Central memory CD4-positive, alpha-beta T cell (primary cell): ENCODE measurements around the gene TMEM167B.

ENCODE experiments used
- DNase-seq: peaks from one replicate; pipeline ENCODE4 v3.0.0; 2022

TMEM167B gene

DNA sequence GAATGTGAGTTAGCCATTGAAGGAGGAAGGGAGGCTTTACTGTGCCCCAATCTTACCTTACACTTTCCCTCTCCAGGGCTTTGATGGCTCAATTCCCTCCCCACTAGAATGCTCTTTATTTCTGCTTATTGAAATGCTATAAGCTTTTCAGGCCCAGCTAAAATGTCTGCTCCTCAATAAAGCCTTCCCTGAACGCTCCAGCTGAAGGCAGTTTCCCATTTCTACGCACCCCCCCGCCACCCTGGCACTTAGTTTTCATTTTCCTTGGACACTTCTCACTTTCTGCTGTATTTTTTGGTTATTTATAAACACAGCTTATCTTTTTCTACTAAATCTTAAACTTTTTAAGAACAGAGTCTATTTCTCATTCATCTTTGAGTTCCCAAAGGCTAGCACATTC lies 7.1 kb upstream of the TMEM167B start:
- DNase-seq, result no peak

DNA sequence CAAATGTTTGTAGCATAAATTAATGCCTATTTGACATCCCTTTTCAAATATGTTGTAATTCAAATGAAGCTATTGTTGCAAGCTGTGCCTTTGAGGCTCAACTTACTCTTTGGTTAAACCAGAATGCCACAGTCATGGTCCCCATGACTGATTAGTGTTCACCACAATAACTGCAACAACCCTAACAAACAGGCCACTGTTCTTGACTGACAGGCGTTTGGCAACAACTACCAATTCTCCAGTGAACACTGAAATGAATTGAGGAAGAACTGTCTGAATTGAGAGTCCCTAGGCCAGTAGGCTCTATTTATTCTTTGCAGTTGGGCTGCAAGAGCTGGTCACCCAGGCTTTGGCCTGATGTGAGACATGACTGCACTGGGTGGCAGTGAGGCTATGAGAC lies 6.6 kb upstream of the TMEM167B start:
- DNase-seq, result no peak

DNA sequence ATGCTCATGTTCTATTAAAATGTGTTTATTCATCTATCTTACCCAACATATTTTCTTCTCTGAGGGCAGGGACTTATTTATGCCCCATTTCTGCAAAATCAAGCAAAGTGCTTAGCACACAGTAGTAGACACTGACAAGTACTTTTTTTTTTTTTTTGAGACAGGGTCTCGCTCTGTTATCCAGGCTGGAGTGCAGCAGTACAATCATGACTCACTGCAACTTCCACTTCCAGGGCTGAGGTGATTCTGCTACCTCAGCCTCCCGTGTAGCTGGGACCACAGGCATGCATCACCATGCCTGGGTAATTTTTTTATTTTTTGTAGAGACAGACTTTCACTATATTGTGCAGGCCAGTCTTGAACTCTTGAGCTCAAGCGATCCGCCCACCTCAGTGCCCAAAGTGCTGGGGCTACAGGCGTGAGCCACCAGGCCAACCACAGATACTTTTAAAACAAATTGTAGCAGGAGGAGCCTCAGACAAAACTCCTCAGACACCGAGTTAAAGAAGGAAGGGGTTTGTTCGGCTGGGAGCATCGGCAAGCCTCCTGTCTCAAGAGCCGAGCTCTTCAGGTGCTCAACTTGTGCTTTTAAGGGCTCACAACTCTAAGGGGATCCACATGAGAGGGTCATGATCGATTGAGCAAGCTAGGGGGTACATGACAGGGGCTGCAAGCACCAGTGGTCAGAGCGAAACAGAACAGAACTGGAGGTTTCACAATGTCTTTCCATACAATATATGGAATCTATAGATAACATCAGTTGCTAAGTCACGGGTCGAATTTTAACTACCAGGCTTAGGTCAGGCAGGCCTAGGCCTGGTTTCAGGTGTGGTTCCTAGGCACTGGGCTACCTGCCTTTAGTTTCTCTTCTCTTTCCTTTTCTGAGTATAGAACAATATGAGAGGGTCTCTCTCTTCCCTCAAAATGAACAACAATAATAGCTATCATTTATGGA lies 5.7 kb upstream of the TMEM167B start:
- no peak for DNase-seq

- no peak for DNase-seq
Measured at GRCh38 chr1:109089242-109090015, 1.1 kb upstream of the TMEM167B start.

- DNase-seq, result no peak
Measured at GRCh38 chr1:109091078-109091838, 694 bp downstream of the TMEM167B start.

DNA sequence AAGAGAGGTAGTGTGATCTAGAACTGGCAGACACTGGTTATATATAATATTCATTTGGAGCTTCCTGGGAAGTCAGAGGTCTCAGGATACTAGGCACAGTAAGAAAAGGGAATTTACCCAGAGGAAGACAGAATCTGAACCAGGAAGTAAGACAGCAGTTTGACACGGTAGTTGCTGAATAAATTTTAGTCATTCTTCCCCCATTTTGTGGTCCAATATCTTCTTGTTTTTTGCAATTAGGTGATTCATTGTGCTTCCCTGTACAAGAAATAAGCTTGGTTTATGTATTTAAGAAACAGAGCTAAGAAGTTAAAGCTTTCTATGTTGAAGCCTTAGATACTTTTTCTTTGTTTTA lies 1.3 kb downstream of the TMEM167B start:
- DNase-seq, result no peak

- no peak for DNase-seq
Measured at GRCh38 chr1:109094377-109094803, 3.8 kb downstream of the TMEM167B start.

DNA sequence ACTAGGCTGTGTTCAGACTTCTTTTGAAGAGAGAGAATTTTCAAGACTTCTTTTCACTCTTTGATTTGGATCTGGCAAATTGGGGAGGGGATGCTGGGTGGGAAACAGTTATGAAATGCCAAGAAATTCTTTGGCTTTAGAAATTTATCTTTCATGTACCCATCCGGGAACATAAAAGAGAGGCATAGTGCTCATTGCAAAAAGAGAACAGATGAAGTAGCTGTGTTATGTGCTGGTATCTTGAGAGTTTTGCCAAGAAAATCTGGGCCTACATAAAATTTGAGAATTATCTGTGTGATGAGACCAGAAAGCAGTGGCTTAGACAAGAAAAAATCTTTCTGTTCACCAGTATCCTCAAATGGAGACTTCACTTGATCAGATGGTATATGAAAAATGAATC lies 4.3 kb downstream of the TMEM167B start:
- no peak for DNase-seq

DNA sequence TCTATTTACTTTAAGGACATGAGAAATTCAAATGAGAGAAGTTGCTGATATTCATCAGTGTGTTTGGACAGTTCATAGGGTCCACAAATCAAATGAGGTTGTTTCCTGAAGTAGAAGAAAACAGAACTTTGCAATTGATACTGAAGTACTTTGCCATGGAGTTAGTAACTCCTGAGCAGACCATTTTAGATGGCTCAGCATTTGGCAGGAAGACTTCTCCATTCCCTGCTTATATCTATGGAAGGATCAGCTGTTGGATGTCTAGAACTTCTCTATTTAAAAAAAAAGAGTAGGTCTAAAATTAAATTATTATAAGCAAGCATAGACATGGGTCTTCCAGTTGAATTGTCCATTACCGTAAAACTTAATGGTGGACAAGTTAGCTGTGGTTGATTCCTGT lies 5.1 kb downstream of the TMEM167B start:
- no peak for DNase-seq

DNA sequence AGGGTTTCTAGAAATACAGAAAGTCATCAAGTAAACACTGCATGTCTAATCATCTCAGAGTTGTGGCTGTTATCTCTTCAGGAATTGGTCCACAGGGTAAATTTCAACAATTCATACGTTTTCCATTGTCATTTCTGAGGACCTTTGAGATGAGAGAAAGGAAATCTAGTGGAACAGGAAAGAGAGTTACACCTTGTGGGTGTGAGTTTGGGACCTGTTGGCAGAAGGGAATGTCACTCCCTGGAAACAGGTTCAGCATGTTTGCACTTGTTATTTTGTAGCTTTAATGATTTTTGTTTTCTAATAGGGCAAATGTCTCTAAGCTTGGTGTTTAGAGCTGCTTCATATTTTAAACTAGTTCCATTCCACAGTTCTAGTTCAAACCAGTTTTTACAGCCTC lies 5.6 kb downstream of the TMEM167B start:
- no peak for DNase-seq

DNA sequence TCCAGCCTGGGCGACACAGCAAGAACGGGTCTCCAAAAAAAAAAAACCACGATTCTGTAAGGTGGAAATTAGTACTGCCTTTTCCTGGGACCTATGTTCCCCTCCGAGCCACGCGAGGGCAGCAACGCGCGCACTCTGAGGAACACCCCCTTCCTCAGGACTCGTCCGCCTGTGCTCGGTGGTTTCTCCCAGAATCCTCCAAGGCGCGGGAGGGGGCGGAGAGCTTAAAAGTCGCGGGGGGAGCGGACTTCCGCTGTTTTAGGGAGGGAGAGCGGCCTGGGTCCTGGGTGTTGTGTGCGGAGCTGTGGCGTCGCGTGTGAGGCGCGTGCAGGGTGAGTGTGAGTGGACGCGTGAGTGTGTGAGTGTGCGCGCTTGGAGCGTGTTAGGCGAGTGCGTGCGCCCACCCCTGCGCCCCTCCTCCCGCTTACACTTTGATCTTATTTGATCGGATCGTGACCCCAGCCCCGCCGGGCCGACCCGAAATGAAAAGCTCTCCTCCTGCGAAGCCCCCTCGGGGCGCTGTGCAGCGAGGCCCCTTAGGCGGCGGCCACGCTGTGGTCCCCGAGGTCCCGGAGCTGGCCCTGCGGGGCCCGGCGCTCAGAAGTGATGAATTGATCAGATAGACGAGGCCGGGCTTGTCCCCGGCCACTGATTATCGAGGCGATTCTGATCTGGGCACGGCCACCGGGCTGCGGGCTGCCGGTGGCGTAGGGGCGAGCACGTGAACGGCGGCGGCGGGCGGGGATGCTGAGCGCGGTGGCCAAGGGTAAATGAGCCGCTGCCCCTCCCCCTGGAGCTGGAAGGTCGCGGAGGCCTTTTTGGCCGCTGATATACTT lies 9.6 kb downstream of the TMEM167B start:
- DNase-seq, result peak; percentile 97

DNA sequence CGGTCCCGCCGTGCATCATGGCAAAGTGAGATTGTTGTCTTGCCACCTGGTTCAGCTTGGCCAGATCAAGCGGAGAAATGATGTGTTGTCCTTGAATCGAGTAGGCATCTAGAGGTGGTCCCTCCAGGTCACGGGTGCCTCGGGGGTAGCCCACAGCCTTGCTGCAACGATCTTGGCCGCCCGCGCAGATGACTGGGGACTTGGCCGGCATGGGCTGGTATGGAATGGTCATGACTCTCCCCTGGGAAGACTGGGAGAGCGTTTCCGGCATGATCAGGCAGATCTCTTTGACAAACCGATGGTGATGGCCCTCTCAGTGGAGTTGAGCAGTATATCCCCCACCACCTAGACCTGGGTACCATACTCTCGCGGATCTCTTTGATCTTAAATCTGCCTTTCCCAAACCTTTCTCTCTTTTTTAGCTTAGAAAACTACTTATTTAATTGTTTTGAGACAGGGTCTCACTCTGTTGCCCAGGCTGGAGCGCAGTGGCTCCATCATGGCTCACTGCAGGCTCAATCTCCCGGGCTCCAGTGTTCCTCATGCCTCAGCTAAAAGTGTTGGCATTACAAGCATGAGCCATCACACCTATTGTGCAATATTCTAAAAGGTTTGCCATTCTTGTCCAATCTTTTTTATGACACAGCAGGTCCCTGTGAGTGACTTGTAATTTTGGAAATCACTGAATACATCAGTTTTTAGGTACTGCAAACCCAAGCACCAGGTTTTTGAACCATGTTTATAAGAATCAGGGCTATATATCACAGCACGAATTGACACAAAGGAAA lies 14.0 kb downstream of the TMEM167B start:
- no peak for DNase-seq

DNA sequence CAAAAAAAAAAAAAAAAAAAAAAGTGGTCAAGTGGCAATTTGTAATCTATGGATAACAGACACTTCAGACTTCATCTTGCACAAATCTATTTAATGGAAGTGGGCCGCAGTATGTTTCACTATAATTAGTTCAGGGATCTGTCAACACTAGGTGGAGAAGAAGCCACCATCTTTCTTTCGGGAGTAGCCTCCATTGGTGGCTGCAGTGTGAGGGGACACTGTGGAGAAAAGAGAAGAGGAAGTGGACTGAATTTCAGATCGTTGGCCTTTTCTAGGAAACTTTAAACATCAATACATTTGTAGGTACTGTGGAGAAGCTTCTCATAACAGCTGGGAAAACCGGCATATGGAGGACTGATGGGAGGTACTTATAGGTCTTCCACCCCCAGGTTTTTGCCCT lies 15.3 kb downstream of the TMEM167B start:
- no peak for DNase-seq

DNA sequence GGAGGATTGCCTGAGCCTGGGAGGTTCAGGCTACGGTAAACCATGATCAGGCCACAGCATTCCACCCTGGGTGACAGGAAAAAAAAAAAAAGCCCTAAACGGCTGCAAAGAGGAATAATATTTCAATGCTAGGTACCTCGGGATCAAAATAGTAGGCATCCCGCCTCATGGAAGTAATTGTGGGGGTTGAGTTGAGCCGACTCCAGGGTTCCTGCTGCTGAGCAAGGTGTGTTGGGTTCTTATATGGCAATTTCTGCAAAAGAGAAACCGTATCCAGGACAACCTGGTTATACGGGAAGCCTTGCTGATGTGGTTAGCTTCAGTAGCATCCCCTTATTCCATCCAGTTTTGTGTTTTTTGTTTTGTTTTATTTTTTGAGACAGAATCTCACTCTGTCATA lies 17.2 kb downstream of the TMEM167B start:
- DNase-seq, result no peak

- DNase-seq, result no peak
Measured at GRCh38 chr1:109109906-109110305, 19.3 kb downstream of the TMEM167B start.

GRCh38 chr1:109111386-109112055 lies 21.0 kb downstream of the TMEM167B start:
- no peak for DNase-seq

- peak; percentile 13 for DNase-seq
Measured at GRCh38 chr1:109112056-109112651, 21.6 kb downstream of the TMEM167B start.

GRCh38 chr1:109112652-109113285 lies 22.2 kb downstream of the TMEM167B start:
- peak; percentile 86 for DNase-seq

DNA sequence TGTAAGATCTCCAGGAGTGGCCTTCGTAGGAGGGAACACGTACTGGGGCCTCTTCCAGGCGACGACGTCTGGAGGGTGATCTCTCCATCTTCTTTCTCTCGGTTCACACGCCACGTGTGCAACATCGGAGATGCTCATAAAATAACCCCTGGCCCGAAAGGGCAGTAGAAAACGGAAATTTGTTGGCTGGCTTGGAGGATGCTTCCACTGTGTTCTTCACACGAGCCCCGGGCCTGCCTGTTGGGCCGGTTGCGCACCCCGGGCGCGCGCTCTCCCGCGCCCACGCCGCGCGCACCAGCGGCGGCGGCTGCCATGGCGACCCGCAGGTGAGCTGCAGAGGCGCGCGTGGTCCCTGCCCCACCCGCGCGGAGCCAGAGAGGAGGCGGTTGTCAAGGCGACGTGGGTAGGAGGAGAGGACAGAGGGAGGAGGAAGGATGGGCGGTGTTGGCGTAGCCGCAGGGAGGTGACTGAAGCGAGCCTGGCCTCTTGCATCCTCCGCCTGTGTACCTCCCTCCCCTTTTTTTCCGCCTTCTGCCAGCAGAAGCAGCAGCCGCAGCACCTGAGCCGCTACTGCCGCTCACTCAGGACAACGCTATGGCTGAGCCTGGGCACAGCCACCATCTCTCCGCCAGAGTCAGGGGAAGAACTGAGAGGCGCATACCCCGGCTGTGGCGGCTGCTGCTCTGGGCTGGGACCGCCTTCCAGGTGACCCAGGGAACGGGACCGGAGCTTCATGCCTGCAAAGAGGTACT lies 23.2 kb downstream of the TMEM167B start, which contains the start of gene ELAPOR1:
Gene ELAPOR1 (plus strand): TSS at position 526 of the 752 bp plus-strand sequence. CDS start 69 bp downstream, at position 595.
- DNase-seq, result peak; percentile 96
